ENCODE results near the gene FAU. TPM values are rescaled to one million over a fixed set of nuclear protein-coding genes. Genes with fewer than 3 reads are reported as not detected.
A peak's percentile ranks its signal among the peaks of the same experiment; 100 is the strongest.

The FAU gene
- total and polyA plus RNA-seq, 2 of the 13 experiments (the other 11 are each of a cell fraction or from before 2014, with no cell fraction given): 374 to 869 TPM

- TF ChIP-seq, protein P1, sequence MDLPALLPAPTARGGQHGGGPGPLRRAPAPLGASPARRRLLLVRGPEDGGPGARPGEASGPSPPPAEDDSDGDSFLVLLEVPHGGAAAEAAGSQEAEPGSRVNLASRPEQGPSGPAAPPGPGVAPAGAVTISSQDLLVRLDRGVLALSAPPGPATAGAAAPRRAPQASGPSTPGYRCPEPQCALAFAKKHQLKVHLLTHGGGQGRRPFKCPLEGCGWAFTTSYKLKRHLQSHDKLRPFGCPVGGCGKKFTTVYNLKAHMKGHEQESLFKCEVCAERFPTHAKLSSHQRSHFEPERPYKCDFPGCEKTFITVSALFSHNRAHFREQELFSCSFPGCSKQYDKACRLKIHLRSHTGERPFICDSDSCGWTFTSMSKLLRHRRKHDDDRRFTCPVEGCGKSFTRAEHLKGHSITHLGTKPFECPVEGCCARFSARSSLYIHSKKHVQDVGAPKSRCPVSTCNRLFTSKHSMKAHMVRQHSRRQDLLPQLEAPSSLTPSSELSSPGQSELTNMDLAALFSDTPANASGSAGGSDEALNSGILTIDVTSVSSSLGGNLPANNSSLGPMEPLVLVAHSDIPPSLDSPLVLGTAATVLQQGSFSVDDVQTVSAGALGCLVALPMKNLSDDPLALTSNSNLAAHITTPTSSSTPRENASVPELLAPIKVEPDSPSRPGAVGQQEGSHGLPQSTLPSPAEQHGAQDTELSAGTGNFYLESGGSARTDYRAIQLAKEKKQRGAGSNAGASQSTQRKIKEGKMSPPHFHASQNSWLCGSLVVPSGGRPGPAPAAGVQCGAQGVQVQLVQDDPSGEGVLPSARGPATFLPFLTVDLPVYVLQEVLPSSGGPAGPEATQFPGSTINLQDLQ (CRISPR knock-in tag; IDR thresholded peaks at IDR 0.05): peak; percentile 75; the same call in 1 of the 2 replicates
- TF ChIP-seq ZNF232 (CRISPR knock-in tag; IDR thresholded peaks at IDR 0.05; ENCODE audit: borderline replicate concordance): peak; percentile 59; the same call in 1 of the 2 replicates
- TF ChIP-seq MEIS2 (CRISPR knock-in tag; IDR thresholded peaks at IDR 0.05): 0 out of 2 replicates have a peak, but pooled peaks have one; percentile 43
- peak; percentile 85 for TF ChIP-seq ZNF24 (IDR thresholded peaks at IDR 0.05)
- TF ChIP-seq FIP1L1 (IDR thresholded peaks at IDR 0.05; ENCODE audit: borderline replicate concordance, insufficient read depth, low read depth, low read length): no peak
- TF ChIP-seq, protein P2, sequence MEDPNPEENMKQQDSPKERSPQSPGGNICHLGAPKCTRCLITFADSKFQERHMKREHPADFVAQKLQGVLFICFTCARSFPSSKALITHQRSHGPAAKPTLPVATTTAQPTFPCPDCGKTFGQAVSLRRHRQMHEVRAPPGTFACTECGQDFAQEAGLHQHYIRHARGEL (CRISPR knock-in tag; IDR thresholded peaks at IDR 0.05): no peak
- TF ChIP-seq ZNF598 (CRISPR knock-in tag; IDR thresholded peaks at IDR 0.05; ENCODE audit: borderline replicate concordance): 0 out of 2 replicates have a peak, but pooled peaks have one; percentile 16
- TF ChIP-seq, protein P3, sequence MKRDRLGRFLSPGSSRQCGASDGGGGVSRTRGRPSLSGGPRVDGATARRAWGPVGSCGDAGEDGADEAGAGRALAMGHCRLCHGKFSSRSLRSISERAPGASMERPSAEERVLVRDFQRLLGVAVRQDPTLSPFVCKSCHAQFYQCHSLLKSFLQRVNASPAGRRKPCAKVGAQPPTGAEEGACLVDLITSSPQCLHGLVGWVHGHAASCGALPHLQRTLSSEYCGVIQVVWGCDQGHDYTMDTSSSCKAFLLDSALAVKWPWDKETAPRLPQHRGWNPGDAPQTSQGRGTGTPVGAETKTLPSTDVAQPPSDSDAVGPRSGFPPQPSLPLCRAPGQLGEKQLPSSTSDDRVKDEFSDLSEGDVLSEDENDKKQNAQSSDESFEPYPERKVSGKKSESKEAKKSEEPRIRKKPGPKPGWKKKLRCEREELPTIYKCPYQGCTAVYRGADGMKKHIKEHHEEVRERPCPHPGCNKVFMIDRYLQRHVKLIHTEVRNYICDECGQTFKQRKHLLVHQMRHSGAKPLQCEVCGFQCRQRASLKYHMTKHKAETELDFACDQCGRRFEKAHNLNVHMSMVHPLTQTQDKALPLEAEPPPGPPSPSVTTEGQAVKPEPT (CRISPR knock-in tag; IDR thresholded peaks at IDR 0.05; ENCODE audit: low read depth): peak; percentile 64; the same call in 1 of the 2 replicates
- no peak for TF ChIP-seq PREB (CRISPR knock-in tag; IDR thresholded peaks at IDR 0.05)
- no peak for TF ChIP-seq ZNF337 (CRISPR knock-in tag; IDR thresholded peaks at IDR 0.05; ENCODE audit: borderline replicate concordance, low read depth)
- peak; percentile 75; the same call in 1 of the 2 replicates for TF ChIP-seq ZNF792 (CRISPR knock-in tag; IDR thresholded peaks at IDR 0.05)
- peak; percentile 63 for TF ChIP-seq RXRA (CRISPR knock-in tag; IDR thresholded peaks at IDR 0.05)
- TF ChIP-seq ZNF552 (CRISPR knock-in tag; IDR thresholded peaks at IDR 0.05; ENCODE audit: borderline replicate concordance): 0 out of 2 replicates have a peak, but pooled peaks have one; percentile 63
- peak; percentile 60; the same call in 1 of the 2 replicates for TF ChIP-seq MEIS1 (CRISPR knock-in tag; IDR thresholded peaks at IDR 0.05; ENCODE audit: borderline replicate concordance)
- TF ChIP-seq RFXANK (CRISPR knock-in tag; IDR thresholded peaks at IDR 0.05): no peak; the same call in 1 of the 2 replicates
- TF ChIP-seq ZNF644 (CRISPR knock-in tag; IDR thresholded peaks at IDR 0.05; ENCODE audit: low read depth): no peak
- TF ChIP-seq SP1 (IDR thresholded peaks at IDR 0.05): no peak
- TF ChIP-seq SP1 (CRISPR knock-in tag; IDR thresholded peaks at IDR 0.05): peak; percentile 96
- TF ChIP-seq, protein P4, sequence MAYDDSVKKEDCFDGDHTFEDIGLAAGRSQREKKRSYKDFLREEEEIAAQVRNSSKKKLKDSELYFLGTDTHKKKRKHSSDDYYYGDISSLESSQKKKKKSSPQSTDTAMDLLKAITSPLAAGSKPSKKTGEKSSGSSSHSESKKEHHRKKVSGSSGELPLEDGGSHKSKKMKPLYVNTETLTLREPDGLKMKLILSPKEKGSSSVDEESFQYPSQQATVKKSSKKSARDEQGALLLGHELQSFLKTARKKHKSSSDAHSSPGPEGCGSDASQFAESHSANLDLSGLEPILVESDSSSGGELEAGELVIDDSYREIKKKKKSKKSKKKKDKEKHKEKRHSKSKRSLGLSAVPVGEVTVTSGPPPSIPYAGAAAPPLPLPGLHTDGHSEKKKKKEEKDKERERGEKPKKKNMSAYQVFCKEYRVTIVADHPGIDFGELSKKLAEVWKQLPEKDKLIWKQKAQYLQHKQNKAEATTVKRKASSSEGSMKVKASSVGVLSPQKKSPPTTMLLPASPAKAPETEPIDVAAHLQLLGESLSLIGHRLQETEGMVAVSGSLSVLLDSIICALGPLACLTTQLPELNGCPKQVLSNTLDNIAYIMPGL (CRISPR knock-in tag; IDR thresholded peaks at IDR 0.05; ENCODE audit: borderline replicate concordance in 1 of 2, low read depth in 1 of 2): peak; percentile 78 to 80
- TF ChIP-seq, protein P5, sequence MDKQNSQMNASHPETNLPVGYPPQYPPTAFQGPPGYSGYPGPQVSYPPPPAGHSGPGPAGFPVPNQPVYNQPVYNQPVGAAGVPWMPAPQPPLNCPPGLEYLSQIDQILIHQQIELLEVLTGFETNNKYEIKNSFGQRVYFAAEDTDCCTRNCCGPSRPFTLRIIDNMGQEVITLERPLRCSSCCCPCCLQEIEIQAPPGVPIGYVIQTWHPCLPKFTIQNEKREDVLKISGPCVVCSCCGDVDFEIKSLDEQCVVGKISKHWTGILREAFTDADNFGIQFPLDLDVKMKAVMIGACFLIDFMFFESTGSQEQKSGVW (CRISPR knock-in tag; IDR thresholded peaks at IDR 0.05; ENCODE audit: borderline replicate concordance): no peak
Measured at GRCh38 chr11:65095974-65096806, 25.7 kb downstream of the FAU start, which contains the start of gene VPS51 (continued).

Measured in HepG2 (cell line).